SU-DHL-6 (cell line): ENCODE results near the gene TLR6.

Experiments used
- CTCF ChIP-seq: fragments of 200-600 bp; sonication (generic); IDR thresholded peaks from one replicate; pipeline ENCODE4 v1.5.1; 2017; ENCODE audit warnings: antibody characterized with exemption, mild to moderate bottlenecking, low read length, moderate library complexity; ENCODE audit not compliant: insufficient read depth, poor library complexity, severe bottlenecking
- EZH2phosphoT487 ChIP-seq: fragments of 200-600 bp; sonication (generic), shearing (Covaris generic); conservative IDR thresholded peaks from 2 replicates; pipeline ENCODE4 v1.6.1; 2018; ENCODE audit warnings: mild to moderate bottlenecking, antibody characterized with exemption, low read length, moderate library complexity, mixed read lengths

- TF ChIP-seq CTCF (no peak), EZH2phosphoT487 (no peak)
Observed at GRCh38 chr4:38846015-38846414, 10.6 kb downstream of the TLR6 start.
